ENCODE data around the gene EDEM2.
A peak's percentile ranks its signal among the peaks of the same experiment; 100 is the strongest.
"Not testable (repeated sequence)": the region's sequence is repeated elsewhere in the genome, so short reads cannot be mapped to it uniquely, and the experiment has no call there.

EDEM2 gene

DNA sequence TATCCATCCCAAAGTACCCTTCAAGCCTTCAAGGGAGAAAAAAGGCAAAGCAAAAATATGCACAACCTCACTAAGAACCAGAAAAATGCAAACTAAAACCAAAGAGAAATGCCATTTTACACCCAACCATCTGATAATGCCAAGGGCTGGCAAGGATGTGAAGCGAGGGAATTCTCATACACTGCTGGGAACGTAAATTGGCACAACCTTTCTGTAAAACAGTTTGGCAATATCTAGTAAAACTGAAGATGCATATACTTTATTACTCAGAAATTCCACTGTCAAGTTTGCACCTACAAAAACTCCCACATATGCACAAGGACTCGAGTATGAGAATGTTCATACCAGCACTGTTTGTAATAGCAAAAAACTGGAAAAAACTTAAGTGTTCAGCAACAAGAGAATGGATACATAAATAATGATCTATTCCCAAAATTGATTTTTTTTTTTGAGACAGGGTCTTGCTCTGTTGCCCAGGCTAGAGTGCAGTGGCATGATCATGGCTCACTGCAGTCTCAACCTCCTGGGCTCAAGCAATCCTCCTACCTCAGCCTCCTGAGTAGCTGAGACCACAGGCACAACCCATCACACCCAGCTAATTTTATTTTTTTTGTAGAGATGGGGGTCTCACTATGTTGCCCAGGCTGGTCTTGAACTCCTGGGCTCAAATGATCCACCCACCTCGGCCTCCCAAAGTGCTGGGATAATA lies 21.7 kb upstream of the EDEM2 start:
- DNase-seq = not testable (repeated sequence)

DNA sequence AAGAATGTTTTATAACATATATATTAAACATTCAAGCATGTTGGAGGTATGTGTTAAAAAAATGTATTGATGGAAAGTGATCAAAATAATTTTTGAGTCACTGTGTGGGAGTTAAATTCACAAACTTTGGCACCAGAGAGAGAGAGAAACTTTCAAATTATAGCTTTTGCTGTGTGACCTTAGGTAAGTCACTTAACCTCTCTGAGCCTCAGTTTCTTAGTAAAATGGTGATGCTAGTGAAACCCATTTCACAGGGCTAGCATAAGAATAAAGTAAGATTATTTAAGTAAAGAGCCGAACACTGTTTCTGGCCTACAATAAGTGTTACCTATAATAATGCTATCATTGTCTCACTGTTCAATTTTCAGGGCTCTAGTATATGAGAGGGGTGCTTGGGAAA lies 20.7 kb upstream of the EDEM2 start:
- DNase-seq = no peak

DNA sequence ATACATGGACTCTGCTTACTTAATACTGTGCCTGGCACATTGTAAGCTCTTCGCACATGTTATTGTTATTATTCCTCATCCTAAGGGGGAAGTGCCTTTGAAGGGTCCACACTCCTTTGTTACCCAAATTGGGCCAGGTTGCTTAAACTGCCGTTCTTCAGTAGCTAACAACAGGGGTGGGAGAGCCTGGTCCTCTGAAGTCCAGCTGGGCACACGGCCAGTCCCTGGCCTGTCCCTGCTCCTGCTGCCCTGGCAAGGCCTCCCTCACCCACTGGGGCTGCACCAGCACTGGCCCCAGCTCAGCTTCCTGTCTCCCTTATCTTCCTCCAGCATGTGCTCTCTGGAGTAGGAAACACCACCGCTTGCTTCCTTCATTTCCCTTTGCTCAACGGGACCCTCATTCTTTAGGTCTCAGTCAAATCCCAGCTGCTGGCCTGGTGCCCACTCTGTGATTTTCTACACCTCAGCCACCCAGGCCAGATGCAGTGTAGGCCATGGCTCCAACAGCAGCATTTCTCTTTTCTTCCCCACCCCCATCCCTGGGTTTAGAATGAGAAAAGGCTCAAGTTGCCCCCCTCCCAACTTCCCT lies 19.2 kb upstream of the EDEM2 start:
- peak; percentile 72 for DNase-seq

DNA sequence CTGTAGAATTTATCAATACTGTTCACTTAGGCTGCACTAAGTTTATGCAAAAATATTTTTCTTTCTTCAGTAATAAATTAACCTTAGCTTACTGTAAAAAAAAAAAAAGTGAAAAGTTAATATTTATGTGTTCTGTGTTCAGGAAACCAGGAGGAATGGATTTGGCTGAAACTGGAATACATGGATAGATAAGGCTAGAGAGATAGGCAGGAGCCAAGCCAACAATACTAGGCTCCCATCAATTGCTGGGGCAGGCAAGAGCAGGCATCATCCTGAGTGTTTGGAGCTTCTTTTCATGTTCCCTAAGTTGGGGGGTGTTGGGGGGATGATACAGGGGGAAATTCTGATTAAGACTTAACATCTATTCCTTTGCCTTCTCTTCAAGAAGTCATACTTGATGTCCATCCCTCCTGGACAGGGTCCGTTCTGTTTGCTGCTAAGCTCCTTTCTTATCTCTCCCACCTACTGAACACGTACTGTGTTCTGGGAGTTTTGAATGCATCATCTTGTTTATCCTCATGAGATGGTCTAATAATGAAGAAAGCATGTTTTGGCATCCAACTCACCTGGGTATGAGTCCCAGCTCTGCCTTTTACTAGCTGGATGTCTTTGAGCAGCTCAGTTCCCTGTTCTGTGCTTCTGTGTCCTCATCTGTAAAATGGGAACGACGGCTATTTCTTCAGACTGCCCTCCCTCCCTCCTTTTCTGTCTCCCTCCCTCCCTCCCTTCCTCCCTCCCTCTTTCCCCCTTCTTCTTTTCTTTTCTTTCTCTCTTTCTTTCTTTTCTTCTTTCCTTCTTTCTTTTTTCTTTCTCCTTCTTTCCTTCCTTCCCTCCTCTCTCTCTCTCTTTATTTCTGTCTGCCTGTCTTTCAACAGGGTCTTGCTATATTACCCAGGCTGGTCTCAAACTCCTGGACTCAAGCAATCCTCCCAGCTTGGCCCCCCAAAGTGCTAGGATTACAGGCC lies 18.4 kb upstream of the EDEM2 start:
- no peak for DNase-seq

DNA sequence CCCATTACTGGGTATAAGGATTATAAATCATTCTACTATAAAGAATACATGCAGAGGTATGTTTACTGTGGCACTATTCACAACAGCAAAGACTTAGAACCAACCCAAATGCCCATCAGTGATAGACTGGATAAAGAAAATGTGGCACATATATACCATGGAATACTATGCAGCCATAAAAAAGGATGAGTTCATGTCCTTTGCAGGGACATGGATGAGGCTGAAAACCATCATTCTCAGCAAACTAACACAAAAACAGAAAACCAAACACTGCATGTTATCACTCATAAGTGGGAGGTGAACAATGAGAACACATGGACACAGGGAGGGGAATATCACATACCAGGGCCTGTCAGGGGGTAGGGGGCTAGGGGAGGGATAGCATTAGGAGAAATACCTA lies 17.4 kb upstream of the EDEM2 start:
- not testable (repeated sequence) for DNase-seq

DNA sequence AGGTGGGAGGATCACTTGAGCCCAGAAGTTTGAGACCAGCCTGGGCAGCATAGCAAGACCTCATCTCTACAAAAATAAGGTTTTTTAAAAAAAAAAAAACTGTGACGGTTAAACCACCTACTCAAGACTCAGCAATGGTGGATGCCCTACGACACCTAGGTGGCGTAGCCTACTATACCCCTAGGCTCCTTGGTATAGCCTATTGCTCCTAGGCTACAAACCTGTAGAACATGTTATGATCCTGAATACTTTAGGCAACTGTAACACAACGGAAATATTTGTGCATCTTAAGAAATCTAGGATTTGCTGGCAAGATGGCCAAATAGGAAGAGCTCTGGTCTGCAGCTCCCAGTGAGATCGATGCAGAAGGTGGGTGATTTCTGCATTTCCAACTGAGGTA lies 13.2 kb upstream of the EDEM2 start:
- not testable (repeated sequence) for DNase-seq

DNA sequence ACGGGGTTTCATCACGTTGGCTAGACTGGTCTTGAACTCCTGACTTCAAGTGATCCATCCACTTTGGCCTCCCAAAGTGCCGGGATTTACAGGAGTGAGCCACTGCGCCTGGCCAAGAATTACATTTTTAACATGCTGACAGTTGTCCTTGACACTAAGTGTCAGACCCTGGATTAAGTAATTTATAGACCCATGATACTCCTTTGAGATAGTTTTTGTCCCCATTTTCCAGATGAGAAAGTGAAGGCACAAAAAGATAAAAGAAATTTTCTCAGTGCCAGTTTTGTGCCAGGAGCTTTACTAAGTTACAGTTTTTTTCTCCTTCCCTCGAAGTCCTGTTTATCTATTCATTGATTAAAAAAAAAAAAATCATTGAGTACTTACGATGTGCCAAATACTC lies 9.8 kb upstream of the EDEM2 start:
- DNase-seq = no peak

DNA sequence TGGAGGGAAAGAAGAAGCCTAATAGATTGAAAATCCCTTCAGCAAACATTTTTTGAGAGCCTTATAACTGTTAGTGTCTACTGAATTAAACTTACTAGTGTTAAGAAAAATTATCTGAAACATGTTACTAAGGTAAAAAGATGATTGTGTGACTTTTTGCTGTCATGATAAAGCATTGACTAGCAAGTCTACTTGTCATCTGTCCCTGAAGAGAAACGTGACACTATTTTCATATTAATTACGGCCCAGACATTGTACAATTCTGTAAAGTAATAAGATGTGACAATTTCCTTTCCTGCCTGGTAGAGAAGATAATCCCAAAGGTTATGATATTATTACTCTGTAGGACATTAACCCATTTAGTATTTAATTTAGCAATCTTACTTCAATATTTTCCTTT lies 8.8 kb upstream of the EDEM2 start:
- no peak for DNase-seq

DNA sequence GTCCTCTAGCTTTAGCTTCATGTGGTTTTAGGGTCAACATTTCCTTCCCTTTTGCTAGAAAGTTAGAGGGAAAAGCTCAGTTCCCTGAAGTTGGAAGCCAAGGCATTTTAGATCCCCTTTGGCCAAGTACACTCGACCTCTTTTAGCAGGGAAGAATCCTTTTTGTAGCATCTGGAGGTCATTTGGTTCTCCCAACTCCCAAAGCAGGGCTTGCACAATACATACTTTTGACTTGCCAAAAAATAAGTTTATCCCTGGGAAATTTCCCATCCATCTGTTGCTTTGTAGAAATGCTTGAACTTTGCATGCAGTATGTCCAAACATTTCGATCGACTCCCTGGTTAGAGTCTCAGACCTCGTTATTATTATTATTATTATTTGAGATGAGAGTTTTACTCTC lies 4.6 kb upstream of the EDEM2 start:
- DNase-seq = no peak

DNA sequence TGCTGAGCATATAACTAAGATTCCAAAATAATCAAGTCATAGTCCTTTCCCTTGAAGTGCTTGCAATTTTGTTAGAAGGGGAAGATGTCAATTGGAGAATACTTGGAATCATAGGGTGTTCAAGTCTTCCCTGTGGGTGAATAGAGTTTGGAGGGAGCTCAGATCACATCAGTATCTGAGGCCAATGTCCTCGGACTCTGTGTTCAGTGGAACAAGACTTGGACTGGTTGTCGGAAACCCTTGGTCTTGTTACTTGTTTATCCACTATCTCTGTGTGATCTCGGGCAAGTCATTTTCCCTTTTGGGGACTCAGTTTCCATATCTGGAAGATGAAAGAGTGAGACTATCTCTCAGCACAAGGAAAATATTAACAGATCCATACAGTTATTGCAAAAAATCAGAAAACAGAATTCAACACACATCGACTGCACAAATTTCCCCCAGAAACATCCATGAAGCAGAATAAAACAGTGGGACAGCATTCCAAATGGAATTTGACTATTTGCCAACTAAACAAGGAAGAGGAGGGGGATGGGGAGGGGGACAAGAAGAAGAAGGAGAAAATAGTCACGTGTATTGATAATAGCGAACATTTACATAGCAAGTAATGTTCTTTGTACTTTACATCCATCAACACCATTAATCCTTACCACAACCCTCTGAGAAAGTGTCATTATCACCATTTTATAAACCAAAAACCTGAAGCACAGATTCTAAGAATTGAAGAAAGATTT lies 3.9 kb upstream of the EDEM2 start:
- DNase-seq = no peak

DNA sequence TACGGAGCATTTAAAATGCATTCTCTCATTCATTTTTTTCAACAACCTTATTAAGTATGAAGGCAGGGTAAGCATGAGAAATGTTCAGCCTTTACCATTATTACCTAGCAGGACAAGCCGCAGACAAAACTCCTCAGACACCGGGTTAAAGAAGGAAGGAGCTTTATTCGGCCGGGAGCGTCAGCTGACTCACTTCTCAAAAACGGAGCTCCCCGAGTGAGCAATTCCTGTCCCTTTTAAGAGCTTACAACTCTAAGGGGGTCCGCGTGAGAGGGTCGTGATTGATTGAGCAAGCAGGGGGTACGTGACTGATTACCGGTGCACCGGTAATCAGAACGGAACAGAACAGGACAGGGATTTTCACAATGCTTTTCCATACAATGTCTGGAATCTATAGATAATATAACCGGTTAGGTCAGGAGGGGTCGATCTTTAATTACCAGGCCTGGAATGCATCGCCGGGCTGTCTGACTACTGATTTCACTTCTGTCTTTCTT lies 487 bp upstream of the EDEM2 start:
- not testable (repeated sequence) for DNase-seq

DNA sequence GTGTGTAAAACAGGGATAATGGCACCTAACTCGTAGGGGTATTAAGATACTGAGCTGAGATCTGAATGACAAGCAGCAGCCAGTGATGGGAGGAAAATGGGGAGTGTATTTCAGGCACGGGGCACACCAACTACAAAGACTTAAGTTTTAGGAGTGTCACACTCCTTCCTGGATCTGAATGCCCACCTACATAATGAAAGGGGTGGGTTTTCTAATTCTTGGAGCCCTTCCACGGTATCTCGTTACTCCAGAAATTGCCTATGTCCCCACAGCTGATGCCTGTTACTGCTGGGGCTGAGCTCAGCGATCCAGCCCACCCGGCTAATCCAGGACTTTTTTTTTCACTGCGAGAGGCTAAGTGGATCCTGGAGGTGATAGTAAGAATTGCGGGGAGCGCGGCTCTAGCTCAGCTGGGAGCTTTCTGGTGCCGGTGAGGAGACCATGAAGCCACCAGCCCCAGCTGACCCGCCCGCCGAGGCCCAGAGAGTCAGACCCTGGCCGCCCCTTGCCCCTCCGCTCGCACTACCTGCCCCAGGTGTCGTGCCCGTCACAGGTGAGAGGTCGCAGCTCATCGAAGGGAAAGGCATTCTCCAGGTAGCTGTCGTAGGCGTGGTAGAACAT lies 727 bp downstream of the EDEM2 start:
- DNase-seq = no peak

DNA sequence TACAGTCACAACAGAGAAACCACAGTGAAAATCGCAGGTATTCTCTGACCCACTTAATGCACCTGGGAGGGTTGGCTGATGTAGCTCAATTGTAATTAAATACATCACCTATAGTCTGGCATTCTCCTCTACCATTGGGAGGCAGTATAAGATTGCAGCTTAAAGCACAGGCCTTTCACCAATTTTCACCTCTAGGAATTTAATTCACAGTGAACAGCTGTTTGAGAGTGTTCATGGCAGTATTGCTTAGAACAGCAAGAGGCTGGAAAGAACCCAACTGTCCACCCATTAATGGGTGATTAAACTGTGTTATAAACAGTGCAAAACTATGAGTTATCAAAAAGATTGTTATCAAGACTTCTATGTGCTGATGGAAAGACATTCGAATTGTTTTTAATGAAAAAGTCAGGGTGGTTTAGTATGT lies 2.0 kb downstream of the EDEM2 start:
- peak; percentile 8 for DNase-seq

DNA sequence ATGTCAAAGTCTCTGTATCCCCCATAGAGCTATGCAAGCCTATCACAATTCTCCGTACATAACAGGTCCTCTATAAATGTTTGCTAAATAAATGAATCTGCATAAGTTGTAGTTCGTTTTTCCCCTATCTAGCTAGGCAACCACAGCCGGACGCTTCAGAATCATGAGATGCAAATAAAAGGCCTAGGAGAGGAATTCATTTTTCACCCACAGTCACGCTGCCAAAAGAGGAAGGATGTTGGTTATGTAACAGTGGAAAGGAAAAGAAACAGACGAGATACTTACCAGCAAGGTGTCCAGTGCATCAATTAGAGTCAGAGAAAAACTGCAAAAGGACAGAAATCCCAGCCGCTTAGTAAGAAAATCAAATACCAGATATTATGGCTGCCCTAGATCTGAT lies 2.4 kb downstream of the EDEM2 start:
- DNase-seq = peak; percentile 41

DNA sequence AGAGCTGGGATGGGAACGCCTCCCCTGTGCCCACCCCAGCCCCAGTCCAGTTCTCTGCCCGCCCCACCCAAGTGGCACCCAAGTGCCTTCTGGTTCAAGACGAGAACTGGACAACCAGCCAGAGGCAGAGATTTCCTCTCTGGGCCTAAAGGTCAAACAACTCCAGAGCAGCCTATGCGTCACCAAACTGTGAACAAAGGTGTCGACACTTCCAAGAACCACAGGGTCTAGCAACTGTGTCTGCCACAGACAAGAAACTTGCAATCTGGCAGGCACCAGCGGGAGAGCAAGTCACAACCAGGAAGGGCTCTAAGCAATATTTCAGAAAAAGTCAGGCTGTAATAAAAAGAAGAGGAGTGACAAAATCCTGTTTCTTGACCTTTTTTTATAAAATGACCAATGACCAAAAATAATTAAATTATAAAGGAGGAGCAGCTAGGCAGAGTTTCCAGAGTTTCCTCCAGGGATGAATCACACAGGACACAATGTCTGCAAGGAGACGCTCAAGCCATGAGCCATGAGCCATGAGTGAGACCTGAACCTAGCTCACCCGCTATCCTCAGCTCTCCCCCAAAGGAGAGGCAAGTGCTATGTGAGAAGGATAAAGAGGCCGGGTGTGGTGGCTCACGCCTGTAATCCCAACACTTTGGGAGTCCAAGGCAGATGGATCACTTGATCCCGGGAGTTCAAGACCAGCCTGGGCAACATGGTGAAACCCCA lies 11.1 kb downstream of the EDEM2 start:
- no peak for DNase-seq

DNA sequence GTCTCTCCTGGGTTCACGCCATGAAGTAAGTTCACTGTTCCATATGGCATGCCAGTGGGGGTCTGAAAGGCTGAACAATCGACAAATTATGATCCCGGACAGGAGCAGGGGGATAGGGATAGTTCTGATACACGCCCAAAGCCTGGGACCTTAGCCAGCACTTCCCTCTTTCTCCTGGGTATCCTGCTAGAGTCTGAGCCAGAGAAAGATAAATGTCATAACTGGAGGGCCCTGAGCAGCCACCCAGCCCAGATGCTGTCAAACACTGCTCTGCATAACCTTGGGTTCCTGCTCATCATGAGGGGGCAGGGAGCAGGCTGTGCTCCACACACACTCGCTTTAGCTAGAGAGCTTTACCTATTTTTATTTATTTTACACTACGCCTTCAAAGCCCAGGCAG lies 12.3 kb downstream of the EDEM2 start:
- no peak for DNase-seq

DNA sequence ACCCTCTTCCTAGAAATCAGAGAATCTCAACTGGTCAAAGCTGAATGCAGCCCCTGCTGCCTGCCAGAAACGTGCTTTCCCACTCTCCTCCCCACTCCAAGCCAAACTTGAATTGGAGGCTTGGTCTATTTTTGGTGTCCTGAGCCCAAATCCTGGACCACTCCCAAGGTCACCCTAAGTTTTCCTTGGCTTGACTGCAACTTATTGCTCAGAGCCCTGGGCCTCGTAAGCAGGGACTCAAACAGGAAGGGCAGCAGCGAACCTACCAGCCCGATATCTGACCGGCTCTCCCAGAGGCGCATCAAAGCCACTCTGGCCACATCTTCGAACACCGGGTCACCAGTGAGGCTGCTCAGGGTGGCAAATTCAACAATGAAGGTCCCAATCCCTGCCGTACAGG lies 12.7 kb downstream of the EDEM2 start:
- no peak for DNase-seq

DNA sequence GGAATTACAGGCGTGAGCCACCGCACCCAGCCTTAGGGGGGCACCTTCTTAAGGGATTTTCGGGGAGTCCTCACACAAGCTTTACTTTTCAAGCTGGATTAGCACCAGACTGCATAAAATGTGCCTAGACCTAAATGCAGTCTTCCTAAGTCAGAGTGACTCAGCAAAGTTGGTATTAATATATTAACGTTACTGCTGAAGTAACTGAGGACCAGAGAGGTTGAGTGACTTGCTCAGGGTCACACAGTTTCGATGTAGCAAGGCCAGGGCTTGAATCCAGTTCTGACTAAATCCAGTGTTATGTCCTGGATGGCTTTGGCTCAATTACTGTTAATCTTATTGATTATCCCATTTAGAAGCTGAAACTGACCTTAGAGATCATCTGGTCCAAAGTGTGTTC lies 13.4 kb downstream of the EDEM2 start:
- DNase-seq = no peak

DNA sequence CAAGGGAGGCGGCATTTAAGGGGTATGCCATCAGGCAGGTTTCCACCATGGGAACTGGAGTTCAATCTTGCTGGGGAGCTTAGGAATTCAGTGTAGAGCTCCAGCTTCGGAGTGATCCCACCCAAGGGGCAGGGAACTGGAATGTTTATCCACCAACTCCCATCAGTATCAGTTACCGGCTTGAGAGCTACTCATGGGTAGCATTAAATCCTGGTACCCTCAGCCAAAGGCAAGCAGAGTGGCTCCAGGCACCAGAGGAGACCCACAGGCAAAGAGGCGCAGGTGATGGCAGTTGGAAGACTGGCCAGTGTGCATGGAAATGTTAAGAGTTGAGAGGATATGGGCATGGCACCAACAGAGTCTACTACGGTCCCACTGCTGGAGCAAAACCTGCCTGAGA lies 14.1 kb downstream of the EDEM2 start:
- DNase-seq = no peak

DNA sequence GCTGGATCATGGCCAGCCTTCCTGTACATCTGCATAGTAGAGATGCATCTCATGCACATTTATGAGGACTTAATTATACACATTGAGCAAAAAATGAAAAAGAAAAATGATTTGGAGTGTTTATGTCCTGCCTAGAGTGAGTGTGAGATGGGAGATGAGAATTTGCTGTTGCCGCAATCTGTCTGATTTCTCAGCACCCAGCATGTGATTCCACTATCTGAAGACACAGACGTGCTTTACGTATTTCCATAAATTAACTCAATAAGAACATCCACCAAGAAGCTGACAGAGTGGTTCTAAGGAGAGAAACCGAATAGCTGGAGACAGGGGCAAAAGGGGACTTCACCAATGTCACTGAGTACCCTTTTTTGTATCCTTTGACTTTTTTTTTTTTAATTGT lies 15.2 kb downstream of the EDEM2 start:
- DNase-seq = no peak

DNA sequence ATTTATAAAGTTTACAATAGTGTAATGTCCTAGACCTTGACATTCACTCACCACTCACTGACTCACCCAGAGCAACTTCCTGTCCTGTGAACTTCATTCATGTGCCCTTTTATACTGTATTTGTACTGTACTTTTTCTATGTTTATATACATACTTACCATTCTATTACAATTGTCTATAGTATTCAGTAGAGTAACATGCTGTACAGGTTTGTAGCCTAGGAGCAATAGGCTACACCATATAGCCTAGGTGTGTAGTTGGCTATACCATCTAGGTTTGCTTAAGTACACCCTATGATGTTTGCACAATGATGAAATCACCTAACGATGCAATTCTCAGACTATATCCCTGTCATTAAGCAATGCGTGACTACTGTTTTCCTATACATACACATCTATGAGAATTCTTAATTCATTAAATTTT lies 17.5 kb downstream of the EDEM2 start:
- DNase-seq = no peak

DNA sequence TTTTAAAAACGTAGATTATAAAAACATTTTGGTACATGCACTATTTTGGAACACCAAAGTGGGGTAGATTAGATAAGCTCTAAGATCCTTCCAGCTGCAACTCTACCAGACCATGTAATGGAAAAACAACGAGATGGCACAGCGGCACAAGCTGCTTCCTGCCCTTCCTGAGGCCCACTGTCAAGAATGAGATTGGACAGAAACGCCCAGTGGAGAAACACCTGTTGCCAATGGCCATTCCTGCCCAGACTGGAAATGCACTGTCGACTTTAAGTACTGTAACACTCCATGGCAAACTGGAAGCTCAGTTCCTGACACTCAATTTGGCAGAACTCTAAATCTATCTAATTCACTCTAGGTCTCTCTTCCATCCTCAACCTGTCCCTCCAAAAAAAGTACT lies 21.4 kb downstream of the EDEM2 start:
- DNase-seq = no peak

Measured in GDM1 (cell line).